Trophoblast cell (in vitro differentiated cells and primary cell): ENCODE results near the gene KRTAP10-2.
"Not testable (repeated sequence)": the region's sequence is repeated elsewhere in the genome, so short reads cannot be mapped to it uniquely, and the experiment has no call there.

Experiments
- DNase-seq, 2 donors: peaks; one replicate each; pipeline ENCODE4 v3.0.0-alpha.2; 2016
- H2AFZ ChIP-seq: 2 replicates; pipeline ENCODE4 v1.6.1; 2013; ENCODE audit warnings: low read length, moderate library complexity, mild to moderate bottlenecking; ENCODE audit not compliant: insufficient read depth, poor library complexity
- H2AK5ac ChIP-seq: 2 replicates; pipeline ENCODE4 v1.6.1; 2013; ENCODE audit warnings: mild to moderate bottlenecking, low read length
- H2BK120ac ChIP-seq: 2 replicates; pipeline ENCODE4 v1.6.1; 2013; ENCODE audit warnings: low read length, mild to moderate bottlenecking, moderate library complexity; ENCODE audit not compliant: insufficient read depth, poor library complexity
- H2BK12ac ChIP-seq: 2 replicates; pipeline ENCODE4 v1.6.1; 2013; ENCODE audit warnings: mild to moderate bottlenecking, low read length, moderate library complexity
- H2BK5ac ChIP-seq: 2 replicates; pipeline ENCODE4 v1.6.1; 2013; ENCODE audit warnings: low read length, low read depth, moderate library complexity, mild to moderate bottlenecking; ENCODE audit not compliant: poor library complexity
- H3K14ac ChIP-seq: 2 replicates; pipeline ENCODE4 v1.6.1; 2013; ENCODE audit warnings: mild to moderate bottlenecking, low read length
- H3K18ac ChIP-seq: 2 replicates; pipeline ENCODE4 v1.6.1; 2013; ENCODE audit warnings: mild to moderate bottlenecking, low read length
- H3K23ac ChIP-seq: 2 replicates; pipeline ENCODE4 v1.6.1; 2013; ENCODE audit warnings: low read length
- H3K27ac ChIP-seq: 2 replicates; pipeline ENCODE4 v1.5.1; 2013; ENCODE audit warnings: low read depth, mild to moderate bottlenecking, inconsistent platforms, low read length, moderate library complexity
- H3K27me3 ChIP-seq: 2 replicates; pipeline ENCODE4 v1.6.1; 2013; ENCODE audit warnings: inconsistent platforms, mild to moderate bottlenecking, low read length, moderate library complexity; ENCODE audit not compliant: insufficient read depth
- H3K36me3 ChIP-seq, 2 experiments: 1 replicate in 1 of 2; 2 replicates in 1 of 2; pipeline ENCODE4 v1.6.1; 2013; ENCODE audit warnings: low read length in 2 of 2, mild to moderate bottlenecking in 2 of 2, moderate library complexity in 1 of 2; ENCODE audit not compliant: insufficient read depth in 2 of 2, control insufficient read depth in 1 of 2
- H3K4ac ChIP-seq: 2 replicates; pipeline ENCODE4 v1.6.1; 2013; ENCODE audit warnings: low read depth, mild to moderate bottlenecking, low read length, moderate library complexity
- H3K4me1 ChIP-seq, 2 experiments: 1 replicate in 1 of 2; 2 replicates in 1 of 2; pipeline ENCODE4 v1.6.1; 2013; ENCODE audit warnings: low read length in 2 of 2, mild to moderate bottlenecking in 2 of 2, moderate library complexity in 1 of 2; ENCODE audit not compliant: insufficient read depth in 2 of 2, control insufficient read depth in 1 of 2
- H3K4me2 ChIP-seq: 2 replicates; pipeline ENCODE4 v1.6.1; 2013; ENCODE audit warnings: inconsistent platforms, mild to moderate bottlenecking, low read length, moderate library complexity
- H3K4me3 ChIP-seq: 2 replicates; pipeline ENCODE4 v1.5.1; 2013; ENCODE audit warnings: mild to moderate bottlenecking, low read depth, low read length, inconsistent platforms
- H3K79me1 ChIP-seq: one replicate; pipeline ENCODE4 v1.6.1; 2013; ENCODE audit warnings: low read length
- H3K79me2 ChIP-seq: 2 replicates; pipeline ENCODE4 v1.6.1; 2013; ENCODE audit warnings: low read length, mild to moderate bottlenecking; ENCODE audit not compliant: control insufficient read depth, insufficient read depth, poor library complexity
- H3K9ac ChIP-seq: 2 replicates; pipeline ENCODE4 v1.6.1; 2013; ENCODE audit warnings: mild to moderate bottlenecking, low read length
- H3K9me3 ChIP-seq: 2 replicates; pipeline ENCODE4 v1.6.1; 2013; ENCODE audit warnings: low read depth, mild to moderate bottlenecking, control low read depth, inconsistent platforms, low read length; ENCODE audit not compliant: insufficient read depth
- H4K12ac ChIP-seq: 2 replicates; pipeline ENCODE4 v1.6.1; 2013; ENCODE audit warnings: low read depth, mild to moderate bottlenecking, low read length, moderate library complexity
- H4K8ac ChIP-seq: 2 replicates; pipeline ENCODE4 v1.6.1; 2013; ENCODE audit warnings: low read depth, mild to moderate bottlenecking, low read length, moderate library complexity
- H4K91ac ChIP-seq: one replicate; pipeline ENCODE4 v1.6.1; 2013; ENCODE audit warnings: low read depth, mild to moderate bottlenecking, low read length, moderate library complexity
- WGBS: extraction: QIAGEN DNeasy Blood & Tissue Kit; methylation state at CpG from one replicate; pipeline ENCODE4 v1.1.7; 2013; ENCODE audit warnings: missing lambda C conversion rate; ENCODE audit not compliant: insufficient read length, insufficient coverage; ENCODE audit errors: extremely low coverage; 5-methylcytosine and 5-hydroxymethylcytosine counted together

KRTAP10-2 gene

GRCh38 chr21:44593598-44594405 lies 42.5 kb upstream of the KRTAP10-2 start:
- H3K36me3 ChIP-seq: no peaks in the 10 kb centered on the region
- peaks cover 3 to 17% of the 10 kb centered on the region in 2 experiments for H3K4me1 ChIP-seq
- H3K79me1 ChIP-seq: peaks cover 10% of the 10 kb centered on the region
- peak overlapping the region; percentile 47 for H4K12ac ChIP-seq
- H3K4me3 ChIP-seq: no peak overlapping the region
- peak overlapping the region; percentile 66 for H3K14ac ChIP-seq
- no peak overlapping the region for H3K27ac ChIP-seq
- H3K9ac ChIP-seq: no peak overlapping the region
- H3K27me3 ChIP-seq: no peaks in the 10 kb centered on the region
- H3K18ac ChIP-seq: no peak overlapping the region
- H2BK120ac ChIP-seq: peak overlapping the region; percentile 8
- H4K91ac ChIP-seq: peak overlapping the region; percentile 69
- no peak overlapping the region for H3K4ac ChIP-seq
- H2BK12ac ChIP-seq: peak overlapping the region; percentile 16
- peak overlapping the region; percentile 1 for H2BK5ac ChIP-seq
- DNase-seq: peak; percentile 28 to 44
- no peaks in the 10 kb centered on the region for H3K79me2 ChIP-seq
- H3K23ac ChIP-seq: no peak overlapping the region
- H4K8ac ChIP-seq: peak overlapping the region; percentile 5
- no peak overlapping the region for H3K4me2 ChIP-seq
- no peak overlapping the region for H2AK5ac ChIP-seq
- WGBS: no CpG with 5 or more reads among the region's 20 CpGs
- no peak overlapping the region for H2AFZ ChIP-seq
- peaks cover 4% of the 10 kb centered on the region for H3K9me3 ChIP-seq

- DNase-seq: no peak
- H3K18ac ChIP-seq: no peak within 1 kb of the TSS
- no peak within 1 kb of the TSS for H2BK5ac ChIP-seq
- no peaks in the 10 kb centered on the region for H3K27me3 ChIP-seq
- no peak within 1 kb of the TSS for H3K4ac ChIP-seq
- no peak within 1 kb of the TSS for H3K4me2 ChIP-seq
- no peak within 1 kb of the TSS for H3K23ac ChIP-seq
- H3K4me3 ChIP-seq: no peak within 1 kb of the TSS
- no peaks in the 10 kb centered on the region for H3K36me3 ChIP-seq
- H2BK12ac ChIP-seq: peak within 1 kb of the TSS; percentile 29
- peaks cover 4% of the 10 kb centered on the region for H3K9me3 ChIP-seq
- H2AFZ ChIP-seq: no peak within 1 kb of the TSS
- peaks cover 10% of the 10 kb centered on the region for H3K79me1 ChIP-seq
- peaks cover 3 to 17% of the 10 kb centered on the region in 2 experiments for H3K4me1 ChIP-seq
- no peak within 1 kb of the TSS for H4K12ac ChIP-seq
- H2AK5ac ChIP-seq: peak within 1 kb of the TSS; percentile 27
- H2BK120ac ChIP-seq: peak within 1 kb of the TSS; percentile 41
- no peak within 1 kb of the TSS for H3K27ac ChIP-seq
- H4K91ac ChIP-seq: peak within 1 kb of the TSS; percentile 49
- no peaks in the 10 kb centered on the region for H3K79me2 ChIP-seq
- H3K9ac ChIP-seq: no peak within 1 kb of the TSS
- H4K8ac ChIP-seq: no peak within 1 kb of the TSS
- WGBS: no CpG with 5 or more reads among the region's 33 CpGs
- no peak within 1 kb of the TSS for H3K14ac ChIP-seq
Measured at GRCh38 chr21:44592446-44593311, 41.4 kb upstream of the KRTAP10-2 start, which contains the start of gene KRTAP10-6. Gene KRTAP10-6 (minus strand): TSS chr21:44592505. CDS start chr21:44592484, 21 bp downstream.

- not testable (repeated sequence) for H4K91ac ChIP-seq, H3K9ac ChIP-seq, H2BK12ac ChIP-seq, H3K36me3 ChIP-seq, H2BK5ac ChIP-seq, H3K9me3 ChIP-seq, H3K27ac ChIP-seq, H3K79me2 ChIP-seq, H3K14ac ChIP-seq, H3K4me2 ChIP-seq, H3K4me3 ChIP-seq, H3K4ac ChIP-seq, H2AK5ac ChIP-seq, H3K23ac ChIP-seq, H3K18ac ChIP-seq, H3K27me3 ChIP-seq, DNase-seq, H4K12ac ChIP-seq, H2BK120ac ChIP-seq, H2AFZ ChIP-seq, H4K8ac ChIP-seq
- WGBS: no CpG with 5 or more reads among the region's 4 CpGs
- Histone ChIP-seq H3K4me1 (peaks cover 3 to 17% of the 10 kb centered on the region in 2 experiments), H3K79me1 (peaks cover 10% of the 10 kb centered on the region)
Measured at GRCh38 chr21:44591801-44592130, 40.5 kb upstream of the KRTAP10-2 start.

GRCh38 chr21:44590897-44591800 lies 39.8 kb upstream of the KRTAP10-2 start:
- not testable (repeated sequence) for H3K27ac ChIP-seq, H3K4ac ChIP-seq, H2AFZ ChIP-seq, H3K4me2 ChIP-seq, H3K79me2 ChIP-seq, H3K9ac ChIP-seq, H4K12ac ChIP-seq, H3K27me3 ChIP-seq, H2AK5ac ChIP-seq, H3K36me3 ChIP-seq, H2BK12ac ChIP-seq, H3K14ac ChIP-seq, H3K9me3 ChIP-seq, H2BK120ac ChIP-seq, H3K18ac ChIP-seq, H3K4me3 ChIP-seq, H4K91ac ChIP-seq, H2BK5ac ChIP-seq, DNase-seq, H3K23ac ChIP-seq, H4K8ac ChIP-seq
- Histone ChIP-seq H3K79me1 (peaks cover 10% of the 10 kb centered on the region), H3K4me1 (peaks cover 3 to 13% of the 10 kb centered on the region in 2 experiments)
- WGBS: no CpG with 5 or more reads among the region's 19 CpGs
